ENCODE measurements around the gene ATF6.

ATF6 gene

DNA sequence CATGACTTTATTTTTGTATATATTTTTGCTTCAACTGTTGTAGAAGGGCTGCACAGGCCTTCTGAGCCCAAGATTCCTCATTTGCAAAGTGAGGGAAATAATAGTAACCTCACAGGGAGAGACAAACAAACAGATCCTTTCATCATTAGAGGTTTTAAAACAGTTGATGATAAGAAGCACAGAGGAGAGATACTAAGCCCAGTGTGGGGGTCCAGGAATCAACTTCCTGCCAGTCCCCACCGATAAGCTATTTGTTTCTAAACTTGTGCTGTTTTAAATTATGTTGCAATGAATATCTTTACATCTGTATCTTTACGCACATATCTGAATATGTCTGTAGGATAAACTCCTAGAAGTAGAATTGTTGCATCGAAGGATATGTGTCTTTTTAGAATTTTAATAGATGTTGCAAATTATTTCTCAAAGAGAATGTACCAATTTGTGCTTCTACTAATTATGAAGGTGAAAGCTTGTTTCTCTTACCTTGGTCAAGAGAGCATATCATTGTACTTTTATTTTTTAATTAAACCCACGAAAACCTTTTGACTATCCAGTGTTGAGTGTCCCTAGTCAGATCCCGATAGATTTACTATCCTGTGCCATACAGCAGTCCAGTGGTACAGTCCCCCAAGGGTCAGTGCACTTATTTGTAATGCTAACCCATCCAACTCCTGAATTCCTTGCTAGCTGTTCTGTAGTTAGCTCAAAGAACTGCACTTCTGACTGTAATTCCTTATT is 34.0 kb upstream of the ATF6 start:
- POLR2A ChIA-PET: no interaction called here
- CTCF ChIA-PET: interaction anchor here (1.0 to 3.1 kb wide), 5 partner anchors 10 to 84 kb away, joined by 3 to 24 read pairs (median 3); partner anchors contain the start of gene DUSP12
- TF ChIP-seq, protein P1, sequence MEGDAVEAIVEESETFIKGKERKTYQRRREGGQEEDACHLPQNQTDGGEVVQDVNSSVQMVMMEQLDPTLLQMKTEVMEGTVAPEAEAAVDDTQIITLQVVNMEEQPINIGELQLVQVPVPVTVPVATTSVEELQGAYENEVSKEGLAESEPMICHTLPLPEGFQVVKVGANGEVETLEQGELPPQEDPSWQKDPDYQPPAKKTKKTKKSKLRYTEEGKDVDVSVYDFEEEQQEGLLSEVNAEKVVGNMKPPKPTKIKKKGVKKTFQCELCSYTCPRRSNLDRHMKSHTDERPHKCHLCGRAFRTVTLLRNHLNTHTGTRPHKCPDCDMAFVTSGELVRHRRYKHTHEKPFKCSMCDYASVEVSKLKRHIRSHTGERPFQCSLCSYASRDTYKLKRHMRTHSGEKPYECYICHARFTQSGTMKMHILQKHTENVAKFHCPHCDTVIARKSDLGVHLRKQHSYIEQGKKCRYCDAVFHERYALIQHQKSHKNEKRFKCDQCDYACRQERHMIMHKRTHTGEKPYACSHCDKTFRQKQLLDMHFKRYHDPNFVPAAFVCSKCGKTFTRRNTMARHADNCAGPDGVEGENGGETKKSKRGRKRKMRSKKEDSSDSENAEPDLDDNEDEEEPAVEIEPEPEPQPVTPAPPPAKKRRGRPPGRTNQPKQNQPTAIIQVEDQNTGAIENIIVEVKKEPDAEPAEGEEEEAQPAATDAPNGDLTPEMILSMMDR (IDR thresholded peaks at IDR 0.05; ENCODE audit: insufficient read depth, low read length, missing control alignments): no peak
- no peak for DNase-seq (ENCODE audit: low read depth, low spot score)
- no peak overlapping the region for H3K4me3 ChIP-seq (ENCODE audit: low read depth, low read length)

DNA sequence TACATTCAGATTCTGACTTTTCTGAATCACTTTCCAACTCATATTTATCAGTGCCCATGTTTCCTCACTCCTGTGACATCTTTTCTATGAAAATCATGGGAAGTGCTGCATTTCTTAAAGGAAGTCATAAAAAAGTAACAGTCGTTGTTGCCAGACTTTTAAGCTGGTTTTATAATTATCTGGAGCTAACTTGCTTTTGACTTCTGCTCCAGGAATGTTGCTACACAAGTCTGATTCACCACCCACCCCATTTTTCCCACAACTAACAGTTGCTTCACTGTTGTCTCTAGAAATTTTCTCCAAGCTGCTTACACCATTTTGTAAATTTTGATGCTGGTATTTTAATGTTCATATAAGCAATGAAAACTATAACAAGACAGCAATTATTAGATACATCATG is 32.6 kb upstream of the ATF6 start:
- ChIA-PET CTCF (interaction anchor here (1.1 to 3.1 kb wide), 4 partner anchors 8 to 246 kb away, joined by 3 to 24 read pairs (median 6); no protein-coding TSS in a partner anchor), POLR2A (no interaction called here)
- TF ChIP-seq, protein P1 (IDR thresholded peaks at IDR 0.05; ENCODE audit: insufficient read depth, low read length, missing control alignments): no peak
- H3K4me3 ChIP-seq (ENCODE audit: low read depth, low read length): no peak overlapping the region
- peak; percentile 80 for DNase-seq (ENCODE audit: low read depth, low spot score)

DNA sequence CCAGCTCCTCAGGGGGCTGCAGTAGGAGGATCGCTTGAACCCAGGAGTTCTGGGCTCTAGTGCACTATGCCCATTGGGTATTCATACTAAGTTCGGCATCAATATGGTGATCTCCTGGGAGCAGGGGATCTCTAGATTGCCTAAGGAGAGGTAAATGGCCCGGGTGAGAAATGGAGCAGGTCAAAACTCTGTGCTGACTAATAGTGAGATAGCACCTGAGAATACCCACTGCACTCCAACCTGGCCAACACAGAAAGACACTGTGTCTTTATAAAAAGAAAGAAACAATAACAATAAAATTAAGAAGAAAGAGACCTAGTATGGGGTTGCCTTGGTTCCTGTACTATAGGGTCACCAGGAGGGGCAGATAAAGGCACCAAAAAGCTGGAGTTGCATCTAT is 30.3 kb upstream of the ATF6 start:
- ChIA-PET CTCF (interaction anchor here (1.3 to 9.1 kb wide), 6 partner anchors 9 to 246 kb away, joined by 3 to 144 read pairs (median 52); partner anchors contain the start of gene DUSP12), POLR2A (interaction anchor here (0.8 kb wide), 1 partner anchor 14 kb away, joined by 3 read pairs; the partner anchor contains the start of gene DUSP12)
- no peak for DNase-seq (ENCODE audit: low read depth, low spot score)
- no peak overlapping the region for H3K4me3 ChIP-seq (ENCODE audit: low read depth, low read length)
- TF ChIP-seq, protein P1 (IDR thresholded peaks at IDR 0.05; ENCODE audit: insufficient read depth, low read length, missing control alignments): no peak

DNA sequence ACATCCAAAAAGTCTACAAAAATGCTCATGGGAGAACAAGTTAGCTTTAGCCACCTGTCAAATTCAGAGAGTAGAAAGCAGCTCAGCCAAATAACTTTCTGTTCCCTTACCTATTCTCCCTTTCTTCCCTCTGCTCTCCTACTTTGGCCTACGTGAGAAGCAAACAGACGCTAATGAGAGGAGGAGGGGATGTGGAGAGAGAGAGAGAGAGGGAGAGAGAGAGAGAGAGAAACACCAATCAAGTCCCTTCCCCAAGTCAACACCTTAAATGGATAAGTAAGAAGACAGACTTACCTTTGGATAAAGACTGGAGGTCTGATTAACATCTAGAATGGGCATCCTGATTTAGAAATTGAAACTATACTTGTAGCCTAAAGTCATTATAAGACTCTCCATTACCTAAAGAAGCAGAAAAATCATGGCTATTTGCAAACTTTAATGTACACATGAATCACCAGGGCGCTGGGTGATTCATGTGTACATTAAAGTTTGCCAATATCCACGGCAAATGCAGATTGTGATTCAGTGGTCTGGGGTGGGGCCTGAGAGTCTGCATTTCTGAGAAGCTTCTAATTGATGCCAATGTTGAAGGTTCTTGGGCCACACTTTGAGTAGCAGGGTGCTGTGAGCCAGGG is 29.7 kb upstream of the ATF6 start:
- TF ChIP-seq, protein P1 (IDR thresholded peaks at IDR 0.05; ENCODE audit: insufficient read depth, low read length, missing control alignments): no peak
- POLR2A ChIA-PET: no interaction called here
- CTCF ChIA-PET: interaction anchor here (0.7 to 9.1 kb wide), 12 partner anchors 7 to 301 kb away, joined by 3 to 144 read pairs (median 4); partner anchors contain the start of gene DUSP12
- no peak for DNase-seq (ENCODE audit: low read depth, low spot score)
- no peak overlapping the region for H3K4me3 ChIP-seq (ENCODE audit: low read depth, low read length)

DNA sequence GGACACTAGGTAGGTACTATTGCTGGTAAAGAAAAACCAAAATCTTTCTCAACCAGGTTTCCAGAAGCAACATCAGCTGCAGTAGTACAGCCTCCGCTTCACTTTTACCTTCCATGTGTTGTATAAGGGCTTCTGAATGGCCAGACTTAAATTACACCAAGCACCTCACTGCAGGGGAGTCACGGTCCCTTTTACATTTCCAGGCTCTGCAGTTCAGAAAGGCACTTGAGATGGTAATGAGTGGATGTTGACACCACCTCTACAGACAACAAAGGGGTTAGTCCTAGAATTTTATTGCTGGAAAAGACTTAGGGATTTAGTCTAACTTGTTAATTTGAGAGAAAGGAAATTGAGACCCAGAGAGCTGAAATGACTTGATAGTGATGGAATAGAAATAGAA is 28.5 kb upstream of the ATF6 start:
- POLR2A ChIA-PET: interaction anchor here (1.4 kb wide), 1 partner anchor 11 kb away, joined by 5 read pairs; no protein-coding TSS in a partner anchor
- TF ChIP-seq, protein P1 (IDR thresholded peaks at IDR 0.05; ENCODE audit: insufficient read depth, low read length, missing control alignments): no peak
- DNase-seq (ENCODE audit: low read depth, low spot score): no peak

More for the DNA sequence above, 28.5 kb upstream of the ATF6 start:
- no peak overlapping the region for H3K4me3 ChIP-seq (ENCODE audit: low read depth, low read length)
- CTCF ChIA-PET: interaction anchor here (0.9 to 9.1 kb wide), 18 partner anchors 8 to 300 kb away, joined by 3 to 144 read pairs (median 6); partner anchors contain the start of gene DUSP12

All from AG04449 (cell line).